ENCODE measurements around the gene PKD1L1.
"Not testable (repeated sequence)": the region's sequence is repeated elsewhere in the genome, so short reads cannot be mapped to it uniquely, and the experiment has no call there.

PKD1L1 gene, protein sequence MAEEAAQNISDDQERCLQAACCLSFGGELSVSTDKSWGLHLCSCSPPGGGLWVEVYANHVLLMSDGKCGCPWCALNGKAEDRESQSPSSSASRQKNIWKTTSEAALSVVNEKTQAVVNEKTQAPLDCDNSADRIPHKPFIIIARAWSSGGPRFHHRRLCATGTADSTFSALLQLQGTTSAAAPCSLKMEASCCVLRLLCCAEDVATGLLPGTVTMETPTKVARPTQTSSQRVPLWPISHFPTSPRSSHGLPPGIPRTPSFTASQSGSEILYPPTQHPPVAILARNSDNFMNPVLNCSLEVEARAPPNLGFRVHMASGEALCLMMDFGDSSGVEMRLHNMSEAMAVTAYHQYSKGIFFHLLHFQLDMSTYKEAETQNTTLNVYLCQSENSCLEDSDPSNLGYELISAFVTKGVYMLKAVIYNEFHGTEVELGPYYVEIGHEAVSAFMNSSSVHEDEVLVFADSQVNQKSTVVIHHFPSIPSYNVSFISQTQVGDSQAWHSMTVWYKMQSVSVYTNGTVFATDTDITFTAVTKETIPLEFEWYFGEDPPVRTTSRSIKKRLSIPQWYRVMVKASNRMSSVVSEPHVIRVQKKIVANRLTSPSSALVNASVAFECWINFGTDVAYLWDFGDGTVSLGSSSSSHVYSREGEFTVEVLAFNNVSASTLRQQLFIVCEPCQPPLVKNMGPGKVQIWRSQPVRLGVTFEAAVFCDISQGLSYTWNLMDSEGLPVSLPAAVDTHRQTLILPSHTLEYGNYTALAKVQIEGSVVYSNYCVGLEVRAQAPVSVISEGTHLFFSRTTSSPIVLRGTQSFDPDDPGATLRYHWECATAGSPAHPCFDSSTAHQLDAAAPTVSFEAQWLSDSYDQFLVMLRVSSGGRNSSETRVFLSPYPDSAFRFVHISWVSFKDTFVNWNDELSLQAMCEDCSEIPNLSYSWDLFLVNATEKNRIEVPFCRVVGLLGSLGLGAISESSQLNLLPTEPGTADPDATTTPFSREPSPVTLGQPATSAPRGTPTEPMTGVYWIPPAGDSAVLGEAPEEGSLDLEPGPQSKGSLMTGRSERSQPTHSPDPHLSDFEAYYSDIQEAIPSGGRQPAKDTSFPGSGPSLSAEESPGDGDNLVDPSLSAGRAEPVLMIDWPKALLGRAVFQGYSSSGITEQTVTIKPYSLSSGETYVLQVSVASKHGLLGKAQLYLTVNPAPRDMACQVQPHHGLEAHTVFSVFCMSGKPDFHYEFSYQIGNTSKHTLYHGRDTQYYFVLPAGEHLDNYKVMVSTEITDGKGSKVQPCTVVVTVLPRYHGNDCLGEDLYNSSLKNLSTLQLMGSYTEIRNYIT (N-terminal part only)

DNA sequence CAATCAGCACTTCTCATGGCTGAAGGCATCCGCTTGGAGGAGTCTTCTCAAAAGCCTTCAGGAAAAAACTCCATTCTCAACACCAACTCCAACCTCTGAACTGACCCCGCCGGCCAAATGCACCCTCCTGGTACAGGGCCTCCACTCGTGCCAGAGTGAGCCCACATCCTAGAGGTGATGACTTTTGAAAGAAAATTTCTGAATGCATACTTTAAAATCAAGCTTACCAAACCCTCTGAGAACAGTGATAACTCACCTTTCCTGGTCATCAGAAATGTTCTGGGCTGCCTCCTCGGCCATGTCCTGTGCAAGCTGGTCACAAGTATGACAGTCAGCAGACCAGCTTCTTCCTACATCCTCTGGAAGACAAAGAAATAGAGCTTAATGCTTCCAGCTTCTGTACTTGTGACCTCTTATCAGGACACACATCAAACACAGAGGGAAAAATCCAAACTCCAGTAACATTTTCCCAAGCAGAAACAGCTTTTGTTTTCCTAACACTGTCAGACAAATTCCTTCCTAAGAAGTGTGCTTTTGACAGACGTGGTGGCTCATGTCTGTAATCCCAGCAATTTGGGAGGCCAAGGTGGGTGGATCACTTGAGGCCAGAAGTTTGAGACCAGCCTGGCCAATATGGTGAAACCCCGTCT, at the start of gene PKD1L1:
TSS of gene PKD1L1 (minus strand) at position 326 of the 650 bp plus-strand sequence. CDS start at position 300, 26 bp downstream.
- intact Hi-C loops (cut with DNase I), result no loop called here
- DNase-seq, result no peak

DNA sequence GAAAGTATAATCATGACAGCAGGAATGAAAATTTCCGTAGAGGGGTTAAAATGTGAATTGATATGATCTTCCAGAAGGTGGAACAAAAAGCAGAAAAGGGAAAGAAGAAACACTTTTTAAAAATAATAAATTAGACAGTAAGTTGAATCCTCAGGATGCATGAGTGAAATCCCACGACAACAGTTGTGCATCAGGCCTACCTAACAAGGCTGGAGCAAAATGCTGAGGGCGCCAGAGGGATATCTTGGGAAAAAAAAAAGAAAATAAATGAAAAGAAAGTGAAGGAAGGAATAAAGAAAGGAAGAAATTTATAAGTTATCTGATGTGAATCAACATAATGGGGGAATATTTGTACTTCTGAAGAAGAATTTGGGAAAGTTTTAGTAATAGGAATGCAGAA, 44.2 kb upstream of the PKD1L1 start:
- intact Hi-C loops (cut with DNase I), result no loop called here

DNA sequence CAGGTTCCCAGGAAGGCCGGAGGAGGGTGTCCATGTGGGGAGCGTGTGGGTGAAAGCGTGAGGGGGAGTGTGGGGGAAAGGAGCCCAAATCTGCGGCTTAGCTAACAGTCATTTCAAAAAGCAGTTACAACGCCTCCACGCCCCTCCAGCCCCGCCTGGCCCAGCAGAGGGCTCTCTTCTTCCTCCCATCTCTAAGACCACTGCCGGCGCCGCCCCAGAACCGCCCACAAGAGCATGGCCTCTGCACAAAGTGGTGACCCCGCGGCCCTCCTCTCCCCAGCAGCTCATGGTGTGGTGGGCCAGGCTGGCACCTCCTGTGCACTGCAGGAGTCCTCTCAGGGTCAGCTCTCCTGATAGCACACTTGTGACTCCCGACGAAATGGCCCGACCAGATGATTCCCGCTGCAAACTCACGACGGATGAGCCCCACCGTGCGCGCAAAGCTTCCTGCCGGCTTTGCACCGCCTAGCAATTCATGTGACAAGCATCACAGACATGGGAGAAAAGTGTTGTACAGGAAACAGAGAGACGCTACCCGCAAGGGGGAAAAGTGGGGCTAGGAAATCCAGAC, 43.6 kb upstream of the PKD1L1 start:
- peak; percentile 42 to 94 (median 66) for DNase-seq
- intact Hi-C loops (cut with DNase I), result no loop called here

More for the DNA sequence above, 44.2 kb upstream of the PKD1L1 start:
- no peak for DNase-seq

DNA sequence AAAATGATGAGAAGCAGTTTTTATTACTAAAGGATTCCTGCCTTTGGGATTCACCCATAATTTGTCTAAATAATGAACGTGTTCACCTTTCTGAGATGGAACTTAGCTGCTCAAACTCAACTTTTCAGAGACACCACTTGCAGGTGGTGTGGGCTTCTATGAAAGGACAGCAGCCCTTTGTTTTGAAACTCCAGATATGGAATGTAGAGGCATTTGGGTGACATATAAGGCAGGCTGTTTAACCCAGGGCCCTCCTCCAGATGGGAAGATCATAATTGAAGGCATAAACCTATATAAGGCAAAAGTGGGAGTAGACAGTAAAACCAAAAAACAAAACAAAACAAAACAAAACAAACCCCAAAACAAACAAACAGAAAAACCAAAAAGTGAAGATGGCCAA, 43.0 kb upstream of the PKD1L1 start:
- intact Hi-C loops (cut with DNase I), result no loop called here
- no peak for DNase-seq

DNA sequence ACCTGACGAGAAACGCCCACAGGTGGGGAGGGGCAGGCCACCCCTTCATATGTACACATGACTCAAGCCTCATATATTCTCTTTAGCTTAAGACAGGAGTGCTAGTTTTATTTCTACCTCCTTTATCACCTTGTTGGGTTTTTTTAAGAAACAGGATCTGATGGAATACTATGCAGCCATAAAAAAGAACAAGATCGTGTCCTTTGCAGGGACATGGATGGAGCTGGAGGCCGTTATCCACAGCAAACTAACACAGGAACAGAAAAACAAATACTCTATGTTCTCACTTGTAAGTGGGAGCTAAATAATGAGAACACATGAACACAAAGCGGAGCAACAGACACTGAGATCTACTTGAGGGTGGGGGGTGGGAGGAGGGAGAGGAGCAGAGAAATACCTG, 42.3 kb upstream of the PKD1L1 start:
- intact Hi-C loops (cut with DNase I), result no loop called here
- DNase-seq, result no peak

DNA sequence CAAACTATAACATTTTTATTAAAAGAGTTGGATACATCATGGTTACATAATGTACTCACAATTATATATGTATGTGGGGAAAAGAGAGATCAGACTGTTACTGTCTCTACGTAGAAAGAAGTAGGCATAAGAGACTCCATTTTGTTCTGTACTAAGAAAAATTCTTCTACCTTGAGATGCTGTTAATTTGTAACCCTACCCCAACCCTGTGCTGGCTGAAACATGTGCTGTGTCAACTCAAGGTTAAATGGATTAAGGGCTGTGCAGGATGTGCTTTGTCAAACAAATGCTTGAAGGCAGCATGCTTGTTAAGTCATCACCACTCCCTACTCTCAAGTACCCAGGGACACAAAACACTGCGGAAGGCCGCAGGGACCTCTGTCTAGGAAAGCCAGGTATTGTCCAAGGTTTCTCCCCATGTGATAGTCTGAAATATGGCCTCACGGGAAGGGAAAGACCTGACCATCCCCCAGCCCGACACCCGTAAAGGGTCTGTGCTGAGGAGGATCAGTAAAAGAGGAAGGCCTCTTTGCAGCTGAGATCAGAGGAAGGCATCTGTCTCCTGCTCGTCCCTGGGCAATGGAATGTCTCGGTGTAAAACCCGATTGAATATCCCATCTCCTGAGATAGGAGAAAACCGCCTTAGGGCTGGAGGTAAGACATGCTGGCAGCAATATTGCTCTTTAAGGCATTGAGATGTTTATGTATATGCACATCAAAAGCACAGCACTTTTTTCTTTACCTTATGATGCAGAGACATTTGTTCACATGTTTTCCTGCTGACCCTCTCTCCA, 41.5 kb upstream of the PKD1L1 start:
- intact Hi-C loops (cut with DNase I); DNase-seq: not testable (repeated sequence)

DNA sequence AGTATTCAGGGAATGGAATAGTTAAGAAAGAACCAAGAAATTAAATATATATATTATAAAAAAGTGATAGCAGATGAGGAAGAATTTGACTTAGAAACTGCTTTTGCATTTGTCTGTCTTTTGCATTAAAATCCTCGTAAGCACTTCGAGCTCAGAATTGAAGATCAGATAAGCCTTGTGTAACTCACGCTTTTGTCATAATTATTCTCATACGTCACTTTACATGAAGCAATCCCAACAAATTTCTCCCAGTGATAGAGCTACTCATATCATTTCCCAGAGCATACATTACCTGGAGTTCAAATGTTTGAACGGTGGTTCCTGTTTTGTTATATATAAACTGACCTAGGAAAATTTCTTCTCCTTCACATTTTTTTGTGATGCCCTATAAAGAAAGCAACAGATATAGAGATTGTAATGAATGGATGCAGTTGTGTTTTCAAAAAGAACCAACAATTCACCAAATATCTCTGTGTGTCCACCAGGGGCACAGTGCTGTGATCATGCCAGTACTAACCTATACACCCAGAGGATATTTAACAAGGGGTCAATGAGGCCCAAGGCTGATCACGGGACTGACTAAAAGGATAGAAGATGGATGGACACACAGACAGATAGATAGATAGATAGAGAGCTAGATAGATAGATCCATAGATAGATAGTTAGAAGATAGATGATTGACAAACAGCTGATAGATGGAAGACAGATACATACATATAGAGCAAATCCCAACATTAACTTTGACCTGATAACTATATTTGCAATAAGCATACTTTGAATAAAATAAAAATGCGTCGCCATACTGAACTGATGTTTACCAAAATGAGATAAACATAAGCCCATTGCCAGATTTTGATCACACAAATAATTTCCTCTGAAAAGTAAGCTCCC, 40.5 kb upstream of the PKD1L1 start:
- no peak for DNase-seq
- intact Hi-C loops (cut with DNase I), result no loop called here

DNA sequence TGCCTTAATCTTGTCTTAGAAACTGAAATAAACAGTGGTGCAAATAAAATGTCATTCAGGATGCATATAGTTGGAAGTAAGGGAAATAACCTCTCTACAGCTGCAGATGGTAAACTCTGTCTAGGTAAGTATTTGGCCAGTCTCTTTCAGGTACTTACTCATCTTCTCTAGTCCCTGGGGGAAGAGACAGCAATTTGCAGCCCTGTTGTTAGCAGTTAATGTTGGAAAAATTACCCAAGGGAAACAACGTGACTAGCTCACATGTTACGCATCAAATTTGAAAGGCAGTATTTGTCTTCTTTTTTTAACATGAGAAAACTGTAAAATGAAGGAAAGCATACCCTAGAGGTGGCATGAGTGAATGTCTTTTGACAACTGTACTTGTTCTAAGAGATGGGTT, 34.3 kb upstream of the PKD1L1 start:
- DNase-seq, result no peak
- intact Hi-C loops (cut with DNase I), result no loop called here

DNA sequence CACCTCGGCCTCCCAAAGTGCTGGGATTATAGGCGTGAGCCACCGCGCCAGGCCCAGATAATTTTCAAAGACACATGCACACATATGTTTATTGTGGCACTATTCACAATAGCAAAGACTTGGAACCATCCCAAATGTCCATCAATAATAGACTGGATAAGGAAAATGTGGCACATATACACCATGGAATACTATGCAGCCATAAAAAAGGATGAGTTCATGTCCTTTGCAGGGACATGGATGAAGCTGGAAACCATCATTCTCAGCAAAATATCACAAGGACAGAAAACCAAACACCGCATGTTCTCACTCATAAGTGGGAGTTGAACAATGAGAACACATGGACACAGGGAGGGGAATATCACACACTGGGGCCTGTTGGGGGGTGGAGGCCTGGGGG, 32.4 kb upstream of the PKD1L1 start:
- DNase-seq; intact Hi-C loops (cut with DNase I): not testable (repeated sequence)

DNA sequence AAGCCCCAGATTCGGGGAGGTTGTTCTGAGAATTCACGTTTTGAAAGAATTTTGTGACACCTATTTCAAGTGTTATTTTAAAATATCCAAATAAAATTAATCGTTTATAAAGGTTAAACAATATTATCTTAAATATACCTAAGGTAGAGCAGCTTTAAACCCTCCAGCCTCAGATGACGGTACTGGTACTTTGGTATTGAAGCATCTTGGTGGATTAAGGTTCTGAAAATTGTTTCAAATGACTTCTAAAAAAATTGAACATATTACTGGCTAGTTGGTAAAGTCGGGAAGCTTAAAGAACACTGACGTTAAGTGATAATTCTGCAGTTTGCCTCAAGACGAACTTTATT, 31.5 kb upstream of the PKD1L1 start:
- intact Hi-C loops (cut with DNase I), result loop anchor here (5.0 to 10.0 kb wide), 2 partner anchors 65 to 107 kb away; partner anchors contain the start of gene UPP1
- DNase-seq, result no peak

DNA sequence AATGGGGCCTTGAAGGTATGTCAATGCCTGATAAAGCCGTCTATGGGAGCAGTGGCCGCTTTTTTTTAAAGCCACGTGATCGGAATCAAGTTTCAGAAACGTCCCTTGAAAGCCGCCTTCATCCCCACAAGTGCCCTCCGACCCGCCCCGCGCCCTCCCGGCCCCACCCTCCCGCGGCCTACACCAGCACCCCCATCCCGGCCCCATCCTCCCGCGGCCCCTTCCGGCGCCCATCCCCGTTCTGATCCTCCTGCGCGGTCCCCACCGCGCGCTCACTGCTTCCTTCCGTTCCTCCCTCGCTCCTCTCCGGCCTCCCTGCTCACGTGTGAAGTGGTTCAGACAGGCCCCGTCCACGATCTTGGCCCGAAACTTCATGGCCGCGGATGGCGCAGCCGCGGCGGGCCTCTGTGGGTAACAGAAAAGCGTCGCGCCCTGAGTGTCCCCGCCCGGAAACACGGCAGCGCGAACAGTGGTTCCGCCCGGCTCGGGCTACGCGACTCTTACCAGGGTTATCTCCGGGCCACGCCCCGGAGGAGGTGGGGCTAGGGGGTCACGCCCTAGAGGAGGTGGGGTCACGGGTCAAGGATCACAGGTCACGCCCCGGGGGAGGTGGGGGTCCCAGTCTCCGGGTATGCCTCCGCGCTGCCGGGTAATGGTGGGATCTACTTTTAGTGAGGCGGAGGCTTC, 31.0 kb upstream of the PKD1L1 start, which contains the start of gene HUS1:
TSS of gene HUS1 (minus strand) at position 471 of the 687 bp plus-strand sequence. CDS start at position 375, 96 bp downstream.
- peak; percentile 81 to 98 (median 88) for DNase-seq
- intact Hi-C loops (cut with DNase I), result loop anchor here (5.0 to 10.0 kb wide), 2 partner anchors 64 to 108 kb away; partner anchors contain the start of gene UPP1

DNA sequence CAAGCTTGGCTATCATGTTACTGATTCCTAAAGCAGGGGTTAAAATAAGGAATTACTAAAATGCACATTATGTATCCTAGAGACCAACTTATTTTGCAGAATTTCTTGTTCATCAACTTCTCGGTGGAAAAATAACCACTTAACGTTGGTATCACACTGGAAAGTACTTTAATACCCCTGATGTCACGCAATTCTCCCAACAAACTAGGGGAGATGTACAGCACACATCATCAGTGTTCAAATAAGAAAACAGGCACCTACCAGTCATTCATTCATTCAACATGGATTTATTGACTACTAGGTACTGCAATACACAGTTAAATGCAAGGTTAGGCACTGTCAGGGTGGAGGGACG, 30.5 kb upstream of the PKD1L1 start:
- intact Hi-C loops (cut with DNase I), result loop anchor here (5.0 to 10.0 kb wide), 2 partner anchors 64 to 109 kb away; partner anchors contain the start of gene UPP1
- no peak for DNase-seq

DNA sequence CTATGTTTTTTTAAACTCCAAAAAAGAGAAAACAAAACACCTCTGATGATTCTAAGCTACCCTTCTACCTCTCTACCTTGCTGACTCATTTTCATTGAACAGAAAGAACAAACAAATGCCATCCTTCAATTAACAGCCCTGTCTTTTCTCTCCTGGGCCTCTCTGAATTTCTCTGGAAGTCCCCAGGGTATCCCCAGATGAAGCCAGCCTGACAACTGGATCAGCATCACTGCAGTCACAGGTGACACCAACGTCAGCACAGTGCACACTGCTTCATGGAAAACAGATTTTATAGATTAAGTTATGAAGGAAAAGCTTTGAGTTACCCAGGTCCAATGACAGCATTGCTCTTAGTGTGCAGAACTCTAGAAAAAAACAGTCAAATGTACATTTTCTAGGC, 25.5 kb upstream of the PKD1L1 start:
- intact Hi-C loops (cut with DNase I), result loop anchor here (10.0 kb wide), 1 partner anchor 59 kb away; no protein-coding TSS in a partner anchor
- DNase-seq, result no peak

DNA sequence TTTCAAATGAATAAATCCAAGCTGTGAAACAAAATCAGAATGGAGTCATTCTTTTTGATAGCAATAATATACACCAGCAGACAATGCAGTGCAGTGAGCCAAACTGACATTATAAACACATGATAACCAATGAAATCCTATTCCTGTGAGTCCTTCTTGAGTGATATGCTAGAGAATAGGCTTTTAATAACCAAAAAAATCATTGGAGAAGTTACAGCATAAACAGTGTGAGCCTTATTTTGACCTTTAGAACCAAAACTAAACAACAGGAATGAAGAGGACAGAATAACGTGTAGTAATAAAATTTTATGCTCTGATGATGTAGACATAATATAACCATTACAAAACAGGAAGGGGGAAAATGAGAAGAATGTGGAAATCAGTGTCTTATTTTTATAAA, 22.5 kb upstream of the PKD1L1 start:
- intact Hi-C loops (cut with DNase I), result loop anchor here (10.0 kb wide), 1 partner anchor 56 kb away; no protein-coding TSS in a partner anchor
- DNase-seq, result no peak

DNA sequence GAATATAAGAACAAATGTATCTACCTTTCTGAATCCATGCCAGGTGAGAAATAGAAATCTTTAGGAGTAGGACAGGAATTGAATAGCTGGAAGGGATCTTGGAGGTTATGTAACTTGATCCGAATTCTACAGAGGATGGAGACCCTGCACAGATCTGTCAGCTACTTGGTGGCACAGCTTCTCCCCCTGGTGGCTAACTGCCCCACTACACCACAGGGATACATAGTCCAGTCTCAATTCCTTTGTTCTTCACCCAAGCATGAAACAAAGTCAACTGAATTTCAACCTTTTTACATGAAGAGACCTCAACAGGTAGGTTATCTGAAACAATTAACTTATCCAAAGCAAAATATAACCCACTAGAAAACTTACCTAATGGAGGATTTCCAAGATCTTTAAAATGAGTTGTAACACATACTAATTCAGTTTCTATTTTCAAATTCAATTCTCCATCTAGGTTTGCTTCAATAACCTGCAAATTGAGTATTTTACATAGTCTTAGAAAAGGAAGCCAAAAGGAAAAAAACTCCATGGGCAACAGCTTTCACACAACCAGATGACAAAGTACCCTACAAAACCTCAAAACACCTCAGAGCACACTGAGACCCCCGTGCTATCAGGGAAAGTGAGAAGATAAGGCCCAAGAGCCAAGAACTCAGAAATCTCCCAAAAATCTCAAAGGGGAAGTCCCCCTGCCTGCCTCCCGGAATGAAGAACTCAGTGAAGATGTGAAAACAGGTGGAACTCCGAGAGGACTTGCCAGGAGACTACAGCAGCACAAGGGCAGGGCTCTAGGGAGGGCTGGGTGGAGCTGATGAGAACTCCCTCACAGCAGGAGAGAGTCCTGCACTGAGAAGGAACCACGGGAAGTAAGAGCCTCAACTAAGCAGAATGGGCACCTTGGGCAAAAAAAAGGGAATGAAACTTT, 20.8 kb upstream of the PKD1L1 start:
- DNase-seq, result peak; percentile 35 to 94 (median 72)
- intact Hi-C loops (cut with DNase I), result no loop called here

DNA sequence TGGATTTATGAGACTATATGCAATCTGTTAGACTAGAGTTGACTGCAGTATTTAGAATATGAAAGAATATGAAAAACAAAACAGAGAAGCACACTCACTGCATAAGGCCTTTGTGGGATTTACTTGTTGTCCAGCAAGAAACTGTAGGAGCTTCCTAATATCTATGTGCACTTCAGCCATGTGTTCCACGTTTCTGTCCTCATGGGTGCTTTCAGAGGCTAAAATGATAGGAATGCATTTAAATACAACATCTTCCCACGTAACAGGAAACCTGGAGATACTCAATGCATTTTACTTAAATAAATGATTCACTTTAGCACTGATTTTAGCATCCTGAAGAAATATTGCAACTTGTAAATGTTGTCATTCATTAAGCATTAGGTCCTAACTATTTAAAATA, 19.4 kb upstream of the PKD1L1 start:
- DNase-seq, result no peak
- intact Hi-C loops (cut with DNase I), result no loop called here
